Measurements from ENCODE around the gene ZMYM3. TPM values are rescaled to one million over a fixed set of nuclear protein-coding genes. Genes with fewer than 3 reads are reported as not detected.

ZMYM3 gene
- total RNA-seq, 1 donor from 2014 or later, result 78.1 TPM

DNA sequence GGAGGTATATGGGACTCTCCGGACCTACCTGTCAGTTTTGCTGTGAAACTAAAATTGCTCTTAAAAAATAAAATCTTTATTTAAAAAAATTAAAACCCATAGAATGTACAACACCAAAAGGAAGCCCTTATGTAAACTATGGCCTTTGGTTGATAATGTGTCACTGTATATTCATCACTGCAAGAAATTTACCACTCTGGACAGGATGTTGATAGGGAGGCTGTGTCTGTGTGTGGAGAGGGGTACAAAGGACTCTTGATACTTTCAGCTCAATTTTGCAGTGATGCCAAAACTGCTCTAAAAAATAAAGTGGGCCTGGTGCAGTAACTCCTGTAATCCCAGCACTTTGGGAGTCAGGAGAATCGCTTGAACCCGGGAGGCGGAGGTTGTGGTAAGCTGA is 2.9 kb upstream of the ZMYM3 start:
- TF ChIP-seq, protein P1, sequence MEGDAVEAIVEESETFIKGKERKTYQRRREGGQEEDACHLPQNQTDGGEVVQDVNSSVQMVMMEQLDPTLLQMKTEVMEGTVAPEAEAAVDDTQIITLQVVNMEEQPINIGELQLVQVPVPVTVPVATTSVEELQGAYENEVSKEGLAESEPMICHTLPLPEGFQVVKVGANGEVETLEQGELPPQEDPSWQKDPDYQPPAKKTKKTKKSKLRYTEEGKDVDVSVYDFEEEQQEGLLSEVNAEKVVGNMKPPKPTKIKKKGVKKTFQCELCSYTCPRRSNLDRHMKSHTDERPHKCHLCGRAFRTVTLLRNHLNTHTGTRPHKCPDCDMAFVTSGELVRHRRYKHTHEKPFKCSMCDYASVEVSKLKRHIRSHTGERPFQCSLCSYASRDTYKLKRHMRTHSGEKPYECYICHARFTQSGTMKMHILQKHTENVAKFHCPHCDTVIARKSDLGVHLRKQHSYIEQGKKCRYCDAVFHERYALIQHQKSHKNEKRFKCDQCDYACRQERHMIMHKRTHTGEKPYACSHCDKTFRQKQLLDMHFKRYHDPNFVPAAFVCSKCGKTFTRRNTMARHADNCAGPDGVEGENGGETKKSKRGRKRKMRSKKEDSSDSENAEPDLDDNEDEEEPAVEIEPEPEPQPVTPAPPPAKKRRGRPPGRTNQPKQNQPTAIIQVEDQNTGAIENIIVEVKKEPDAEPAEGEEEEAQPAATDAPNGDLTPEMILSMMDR (IDR thresholded peaks at IDR 0.05; ENCODE audit: unreplicated experiment), result no peak
- DNase-seq (ENCODE audit: low spot score), result no peak
- no peaks in the 10 kb centered on the region for H3K9me3 Mint-ChIP-seq (ENCODE audit: unreplicated experiment)
- H3K4me3 Mint-ChIP-seq (ENCODE audit: unreplicated experiment), result no peak overlapping the region
- H3K36me3 Mint-ChIP-seq (ENCODE audit: low read depth, unreplicated experiment), result no peaks in the 10 kb centered on the region
- peaks cover 3% of the 10 kb centered on the region for H3K27me3 Mint-ChIP-seq (ENCODE audit: unreplicated experiment)
- H3K27ac Mint-ChIP-seq (ENCODE audit: unreplicated experiment), result no peak overlapping the region
- H3K4me1 Mint-ChIP-seq (ENCODE audit: unreplicated experiment), result peaks cover 11% of the 10 kb centered on the region

GRCh38 chrX:71256051-71256450 is 2.1 kb upstream of the ZMYM3 start:
- TF ChIP-seq, protein P1 (IDR thresholded peaks at IDR 0.05; ENCODE audit: unreplicated experiment), result no peak
- Mint-ChIP-seq H3K27me3 (ENCODE audit: unreplicated experiment) (peaks cover 3% of the 10 kb centered on the region), H3K36me3 (ENCODE audit: low read depth, unreplicated experiment) (peaks cover 2% of the 10 kb centered on the region), H3K4me1 (ENCODE audit: unreplicated experiment) (peaks cover 13% of the 10 kb centered on the region), H3K27ac (ENCODE audit: unreplicated experiment) (peak overlapping the region; percentile 86), H3K9me3 (ENCODE audit: unreplicated experiment) (no peaks in the 10 kb centered on the region), H3K4me3 (ENCODE audit: unreplicated experiment) (peak overlapping the region; percentile 92)
- no peak for DNase-seq (ENCODE audit: low spot score)

GRCh38 chrX:71253253-71254091 is 468 bp downstream of the ZMYM3 start:
- H3K4me3 Mint-ChIP-seq (ENCODE audit: unreplicated experiment), result peak overlapping the region; percentile 93
- peaks cover 15% of the 10 kb centered on the region for H3K36me3 Mint-ChIP-seq (ENCODE audit: low read depth, unreplicated experiment)
- no peaks in the 10 kb centered on the region for H3K9me3 Mint-ChIP-seq (ENCODE audit: unreplicated experiment)
- peaks cover 16% of the 10 kb centered on the region for H3K4me1 Mint-ChIP-seq (ENCODE audit: unreplicated experiment)
- DNase-seq (ENCODE audit: low spot score), result peak; percentile 61
- H3K27me3 Mint-ChIP-seq (ENCODE audit: unreplicated experiment), result peaks cover 4% of the 10 kb centered on the region
- H3K27ac Mint-ChIP-seq (ENCODE audit: unreplicated experiment), result peak overlapping the region; percentile 57
- TF ChIP-seq, protein P1 (IDR thresholded peaks at IDR 0.05; ENCODE audit: unreplicated experiment), result peak; percentile 35

GRCh38 chrX:71252221-71252620 is 1.7 kb downstream of the ZMYM3 start:
- peak overlapping the region; percentile 57 for H3K27ac Mint-ChIP-seq (ENCODE audit: unreplicated experiment)
- H3K9me3 Mint-ChIP-seq (ENCODE audit: unreplicated experiment), result no peaks in the 10 kb centered on the region
- DNase-seq (ENCODE audit: low spot score), result no peak
- TF ChIP-seq, protein P1 (IDR thresholded peaks at IDR 0.05; ENCODE audit: unreplicated experiment), result no peak
- peaks cover 4% of the 10 kb centered on the region for H3K27me3 Mint-ChIP-seq (ENCODE audit: unreplicated experiment)
- peak overlapping the region; percentile 77 for H3K4me3 Mint-ChIP-seq (ENCODE audit: unreplicated experiment)
- peaks cover 18% of the 10 kb centered on the region for H3K36me3 Mint-ChIP-seq (ENCODE audit: low read depth, unreplicated experiment)
- H3K4me1 Mint-ChIP-seq (ENCODE audit: unreplicated experiment), result peaks cover 16% of the 10 kb centered on the region

GRCh38 chrX:71251466-71251973 is 2.4 kb downstream of the ZMYM3 start:
- no peaks in the 10 kb centered on the region for H3K9me3 Mint-ChIP-seq (ENCODE audit: unreplicated experiment)
- peaks cover 4% of the 10 kb centered on the region for H3K27me3 Mint-ChIP-seq (ENCODE audit: unreplicated experiment)
- TF ChIP-seq, protein P1 (IDR thresholded peaks at IDR 0.05; ENCODE audit: unreplicated experiment), result no peak
- no peak overlapping the region for H3K27ac Mint-ChIP-seq (ENCODE audit: unreplicated experiment)
- H3K4me3 Mint-ChIP-seq (ENCODE audit: unreplicated experiment), result no peak overlapping the region
- peaks cover 18% of the 10 kb centered on the region for H3K36me3 Mint-ChIP-seq (ENCODE audit: low read depth, unreplicated experiment)
- H3K4me1 Mint-ChIP-seq (ENCODE audit: unreplicated experiment), result peaks cover 16% of the 10 kb centered on the region
- DNase-seq (ENCODE audit: low spot score), result no peak
